ENCODE data around the gene BCHE.

Gene BCHE

GRCh38 chr3:165874663-165875489 is 37.7 kb upstream of the BCHE start:
- no peak for TF ChIP-seq CTCF (IDR thresholded peaks at IDR 0.05)
- Histone ChIP-seq H3K27ac (no peak overlapping the region), H3K4me3 (no peak overlapping the region)
- DNase-seq (ENCODE audit: low spot score) = no peak

GRCh38 chr3:165868088-165868487 is 30.9 kb upstream of the BCHE start:
- Histone ChIP-seq H3K27ac (no peak overlapping the region), H3K4me3 (no peak overlapping the region)
- TF ChIP-seq CTCF (IDR thresholded peaks at IDR 0.05) = no peak
- no peak for DNase-seq (ENCODE audit: low spot score)

- DNase-seq (ENCODE audit: low spot score) = no peak
- TF ChIP-seq CTCF (IDR thresholded peaks at IDR 0.05) = no peak
- Histone ChIP-seq H3K4me3 (no peak overlapping the region), H3K27ac (no peak overlapping the region)
Measured at GRCh38 chr3:165859061-165859460, 21.8 kb upstream of the BCHE start.

- no peak for DNase-seq (ENCODE audit: low spot score)
- no peak for TF ChIP-seq CTCF (IDR thresholded peaks at IDR 0.05)
- Histone ChIP-seq H3K4me3 (no peak overlapping the region), H3K27ac (no peak overlapping the region)
Measured at GRCh38 chr3:165855581-165855980, 18.4 kb upstream of the BCHE start.

GRCh38 chr3:165854696-165855095 is 17.5 kb upstream of the BCHE start:
- H3K4me3 ChIP-seq = no peak overlapping the region
- TF ChIP-seq CTCF (IDR thresholded peaks at IDR 0.05) = no peak
- no peak overlapping the region for H3K27ac ChIP-seq
- DNase-seq (ENCODE audit: low spot score) = no peak

GRCh38 chr3:165852711-165853110 is 15.5 kb upstream of the BCHE start:
- no peak for DNase-seq (ENCODE audit: low spot score)
- H3K27ac ChIP-seq = no peak overlapping the region

More at GRCh38 chr3:165852711-165853110, 15.5 kb upstream of the BCHE start:
- no peak overlapping the region for H3K4me3 ChIP-seq
- no peak for TF ChIP-seq CTCF (IDR thresholded peaks at IDR 0.05)

All from coronary artery (tissue), 2 donors.